ENCODE data around the gene TNFAIP2. TPM values are rescaled to one million over a fixed set of nuclear protein-coding genes. Genes with fewer than 3 reads are reported as not detected.
A peak's percentile ranks its signal among the peaks of the same experiment; 100 is the strongest.

TNFAIP2 gene
- total RNA-seq, 1 experiment from 2014 or later, result not detected

DNA sequence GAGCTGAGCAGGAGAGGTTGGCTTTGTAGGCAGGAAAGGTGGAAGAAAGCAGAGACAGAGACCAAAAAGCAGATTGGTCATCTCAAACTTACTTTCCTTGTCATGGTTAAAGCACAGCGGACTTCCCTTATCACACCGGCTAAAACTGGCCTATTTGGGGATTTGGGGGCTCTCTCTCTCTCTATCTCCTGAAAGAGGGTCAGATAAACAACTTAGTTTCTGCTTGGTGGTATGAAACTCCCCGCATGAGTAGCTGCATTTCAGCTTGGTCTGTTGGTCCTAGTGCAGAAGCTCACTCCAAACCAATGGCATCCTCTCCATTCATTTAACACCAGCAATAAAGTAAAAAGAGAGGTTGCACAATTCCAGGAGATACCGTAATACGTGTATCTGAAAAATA is 57.1 kb downstream of the TNFAIP2 start:
- Histone ChIP-seq H2AFZ (ENCODE audit: low read length) (no peak overlapping the region), H3K9me3 (ENCODE audit: low read length) (no peaks in the 10 kb centered on the region)

GRCh38 chr14:103184046-103184445 is 60.8 kb downstream of the TNFAIP2 start:
- H3K36me3 ChIP-seq (ENCODE audit: insufficient read depth, low read length), result no peaks in the 10 kb centered on the region
- no peaks in the 10 kb centered on the region for H3K9me3 ChIP-seq (ENCODE audit: low read length)
- no peak overlapping the region for H3K4me2 ChIP-seq (ENCODE audit: low read depth, low read length, poor library complexity, severe bottlenecking)
- no peaks in the 10 kb centered on the region; the same call in 1 of the 2 replicates for H3K27me3 ChIP-seq (ENCODE audit: low read length)
- H3K27ac ChIP-seq (ENCODE audit: low read length), result no peak overlapping the region
- H3K79me2 ChIP-seq (ENCODE audit: low read length), result no peaks in the 10 kb centered on the region
- H3K9me2 ChIP-seq (replicated peaks; ENCODE audit: insufficient read depth, low read length), result no peaks in the 10 kb centered on the region
- no peak overlapping the region for H2AFZ ChIP-seq (ENCODE audit: low read length)
- no peaks in the 10 kb centered on the region for H3K4me1 ChIP-seq (ENCODE audit: low read length)
- no peak overlapping the region for H3K9ac ChIP-seq (ENCODE audit: low read length)
- H4K20me1 ChIP-seq (ENCODE audit: insufficient read depth, low read depth, low read length), result no peaks in the 10 kb centered on the region
- DNase-seq, result no peak
- H3K4me3 ChIP-seq (ENCODE audit: low read length), result no peak overlapping the region

More for the DNA sequence above, 57.1 kb downstream of the TNFAIP2 start:
- no peaks in the 10 kb centered on the region for H3K79me2 ChIP-seq (ENCODE audit: low read length)
- no peak overlapping the region for H3K4me2 ChIP-seq (ENCODE audit: low read depth, low read length, poor library complexity, severe bottlenecking)
- no peaks in the 10 kb centered on the region for H4K20me1 ChIP-seq (ENCODE audit: insufficient read depth, low read depth, low read length)
- no peak overlapping the region for H3K4me3 ChIP-seq (ENCODE audit: low read length)
- no peaks in the 10 kb centered on the region for H3K4me1 ChIP-seq (ENCODE audit: low read length)
- H3K36me3 ChIP-seq (ENCODE audit: insufficient read depth, low read length), result no peaks in the 10 kb centered on the region
- H3K9me2 ChIP-seq (replicated peaks; ENCODE audit: insufficient read depth, low read length), result no peaks in the 10 kb centered on the region
- no peak overlapping the region for H3K27ac ChIP-seq (ENCODE audit: low read length)
- no peak overlapping the region for H3K9ac ChIP-seq (ENCODE audit: low read length)
- peak; percentile 23 for DNase-seq
- no peaks in the 10 kb centered on the region; the same call in 1 of the 2 replicates for H3K27me3 ChIP-seq (ENCODE audit: low read length)

DNA sequence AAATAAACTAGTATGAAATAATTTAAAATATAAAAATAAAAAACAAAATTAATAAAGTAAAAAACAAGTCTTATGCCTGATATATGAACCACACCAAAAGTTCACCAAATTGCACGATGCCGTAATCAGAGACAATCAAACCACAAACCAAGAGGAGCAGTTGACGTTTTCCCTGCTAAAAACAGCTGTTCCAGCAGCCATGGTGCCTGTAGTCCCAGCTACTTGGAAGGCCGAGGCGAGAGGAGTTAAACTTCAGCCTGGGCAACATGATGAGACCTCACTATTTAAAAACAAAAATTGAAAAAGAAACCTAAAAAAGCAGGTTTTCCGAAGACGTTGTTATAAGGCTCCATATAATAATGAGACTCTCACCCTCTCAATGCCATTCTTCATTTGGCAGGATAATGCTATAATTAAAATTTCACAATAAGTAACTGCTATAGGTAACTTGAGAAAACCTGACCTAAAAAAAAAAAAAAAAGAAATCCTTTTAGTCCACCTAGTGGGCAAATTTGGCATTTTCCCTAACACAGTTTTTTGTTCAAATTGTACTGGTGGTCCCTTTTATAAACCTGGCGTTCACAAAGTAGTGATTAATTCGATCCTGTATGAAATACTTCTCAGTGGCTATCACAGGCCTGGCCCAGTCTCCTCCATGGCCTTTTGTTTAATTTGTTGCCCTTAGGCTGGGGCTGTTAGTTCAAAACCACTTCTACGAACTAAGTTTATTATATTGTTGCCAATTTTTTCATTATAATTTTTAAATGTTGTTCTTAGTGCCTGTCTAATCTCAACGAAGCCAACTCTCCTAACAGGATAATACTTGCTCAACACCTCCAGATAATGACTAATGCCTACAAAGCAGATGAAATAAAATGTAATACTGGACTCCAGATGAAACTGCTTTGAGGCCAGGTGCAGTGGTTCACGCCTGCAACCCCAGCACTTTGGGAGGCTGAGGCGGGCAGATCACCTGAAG is 62.1 kb downstream of the TNFAIP2 start:
- H3K4me2 ChIP-seq (ENCODE audit: low read depth, low read length, poor library complexity, severe bottlenecking), result no peak overlapping the region
- H3K27ac ChIP-seq (ENCODE audit: low read length), result no peak overlapping the region
- no peaks in the 10 kb centered on the region for H3K9me2 ChIP-seq (replicated peaks; ENCODE audit: insufficient read depth, low read length)
- DNase-seq, result peak; percentile 86
- no peaks in the 10 kb centered on the region for H3K79me2 ChIP-seq (ENCODE audit: low read length)
- H2AFZ ChIP-seq (ENCODE audit: low read length), result no peak overlapping the region
- H3K9ac ChIP-seq (ENCODE audit: low read length), result no peak overlapping the region
- no peaks in the 10 kb centered on the region for H3K9me3 ChIP-seq (ENCODE audit: low read length)
- no peaks in the 10 kb centered on the region; the same call in 1 of the 2 replicates for H3K27me3 ChIP-seq (ENCODE audit: low read length)
- H3K4me1 ChIP-seq (ENCODE audit: low read length), result no peaks in the 10 kb centered on the region
- no peak overlapping the region for H3K4me3 ChIP-seq (ENCODE audit: low read length)
- H3K36me3 ChIP-seq (ENCODE audit: insufficient read depth, low read length), result no peaks in the 10 kb centered on the region
- no peaks in the 10 kb centered on the region for H4K20me1 ChIP-seq (ENCODE audit: insufficient read depth, low read depth, low read length)

DNA sequence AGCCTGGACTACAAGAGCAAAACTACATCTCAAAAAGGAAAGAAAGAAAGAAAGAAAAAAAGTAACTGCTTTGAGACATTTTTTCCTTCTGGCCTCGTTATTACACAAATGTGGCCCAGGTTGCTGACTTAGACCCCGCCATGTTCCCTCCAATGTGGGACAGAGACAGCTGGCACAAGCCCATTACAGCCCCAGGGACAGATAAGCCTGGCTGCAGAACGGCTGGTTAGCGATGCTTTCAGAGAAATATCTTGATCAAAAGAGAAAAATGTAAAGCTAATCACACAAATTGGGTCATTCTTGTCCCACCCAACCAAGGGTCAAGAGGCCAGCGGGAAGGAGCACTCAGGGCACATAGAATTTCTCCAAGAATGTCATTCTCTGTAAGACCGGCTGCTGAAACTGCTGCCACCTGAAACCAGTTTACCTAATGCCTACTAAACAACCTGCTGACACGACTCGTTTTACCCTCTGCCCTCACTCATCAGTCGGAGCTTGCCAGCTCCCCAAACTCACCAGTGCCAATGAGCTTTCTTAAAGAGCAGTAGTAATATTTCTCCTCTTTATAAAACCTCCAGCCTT is 63.1 kb downstream of the TNFAIP2 start:
- Histone ChIP-seq H3K4me1 (ENCODE audit: low read length) (no peaks in the 10 kb centered on the region), H3K9me2 (replicated peaks; ENCODE audit: insufficient read depth, low read length) (no peaks in the 10 kb centered on the region), H3K79me2 (ENCODE audit: low read length) (no peaks in the 10 kb centered on the region), H3K4me3 (ENCODE audit: low read length) (no peak overlapping the region), H3K4me2 (ENCODE audit: low read depth, low read length, poor library complexity, severe bottlenecking) (no peak overlapping the region), H3K36me3 (ENCODE audit: insufficient read depth, low read length) (no peaks in the 10 kb centered on the region), H4K20me1 (ENCODE audit: insufficient read depth, low read depth, low read length) (no peaks in the 10 kb centered on the region), H2AFZ (ENCODE audit: low read length) (no peak overlapping the region), H3K27ac (ENCODE audit: low read length) (no peak overlapping the region), H3K27me3 (ENCODE audit: low read length) (no peaks in the 10 kb centered on the region; the same call in 1 of the 2 replicates), H3K9ac (ENCODE audit: low read length) (no peak overlapping the region), H3K9me3 (ENCODE audit: low read length) (no peaks in the 10 kb centered on the region)
- no peak for DNase-seq

Other genes with a start within 250 kb of the TNFAIP2 start
- 7.7 and 16.7 TPM in 2 replicates for gene AMN, start 200.8 kb upstream of the TNFAIP2 start, total RNA-seq (2014; rRNA removed; shearing (Covaris generic); ENCODE audit: low replicate concordance)
- 1.6 and 4.7 TPM in 2 replicates for gene CDC42BPB, start 65.9 kb upstream of the TNFAIP2 start, total RNA-seq (2014; rRNA removed; shearing (Covaris generic); ENCODE audit: low replicate concordance)
- not detected in 2 replicates for gene LBHD2, start 39.3 kb upstream of the TNFAIP2 start, total RNA-seq (2014; rRNA removed; shearing (Covaris generic); ENCODE audit: low replicate concordance)
- gene EXOC3L4, start 28.7 kb upstream of the TNFAIP2 start, total RNA-seq (2014; rRNA removed; shearing (Covaris generic); ENCODE audit: low replicate concordance), result not detected in 2 replicates
- gene EIF5, start 210.8 kb downstream of the TNFAIP2 start, total RNA-seq (2014; rRNA removed; shearing (Covaris generic); ENCODE audit: low replicate concordance), result 133 and 180 TPM in 2 replicates

Data from Karpas-422 (cell line).